Thyroid gland (tissue), 4 donors: ENCODE measurements around the gene EIF5.

ENCODE experiments used
- CTCF ChIP-seq, 6 experiments: fragments of 200-600 bp in 3 of 6; fragments of 450-650 bp in 3 of 6; sonication (generic) in 3 of 6; IDR thresholded peaks; one replicate each; pipeline ENCODE4 v1.5.1; 2016 to 2019; ENCODE audit warnings: antibody characterized with exemption in 6 of 6, mild to moderate bottlenecking in 2 of 6, inconsistent platforms in 1 of 6, moderate library complexity in 1 of 6
- POLR2A ChIP-seq, 2 donors: fragments of 450-650 bp; IDR thresholded peaks; one replicate each; pipeline ENCODE4 v1.6.1; 2017; ENCODE audit warnings: antibody characterized with exemption in 2 of 2, mild to moderate bottlenecking in 2 of 2, moderate library complexity in 1 of 2

GRCh38 chr14:103339561-103339960 is 5.5 kb downstream of the EIF5 start:
- TF ChIP-seq CTCF (IDR thresholded peaks at IDR 0.05) (no peak), POLR2A (IDR thresholded peaks at IDR 0.05) (no peak)
